Measurements from ENCODE around the gene PIK3R5. TPM values are rescaled to one million over a fixed set of nuclear protein-coding genes. Genes with fewer than 3 reads are reported as not detected.

PIK3R5 gene
- total and polyA plus RNA-seq, 4 donors, result 11.7 to 70.9 (median 35.0) TPM

DNA sequence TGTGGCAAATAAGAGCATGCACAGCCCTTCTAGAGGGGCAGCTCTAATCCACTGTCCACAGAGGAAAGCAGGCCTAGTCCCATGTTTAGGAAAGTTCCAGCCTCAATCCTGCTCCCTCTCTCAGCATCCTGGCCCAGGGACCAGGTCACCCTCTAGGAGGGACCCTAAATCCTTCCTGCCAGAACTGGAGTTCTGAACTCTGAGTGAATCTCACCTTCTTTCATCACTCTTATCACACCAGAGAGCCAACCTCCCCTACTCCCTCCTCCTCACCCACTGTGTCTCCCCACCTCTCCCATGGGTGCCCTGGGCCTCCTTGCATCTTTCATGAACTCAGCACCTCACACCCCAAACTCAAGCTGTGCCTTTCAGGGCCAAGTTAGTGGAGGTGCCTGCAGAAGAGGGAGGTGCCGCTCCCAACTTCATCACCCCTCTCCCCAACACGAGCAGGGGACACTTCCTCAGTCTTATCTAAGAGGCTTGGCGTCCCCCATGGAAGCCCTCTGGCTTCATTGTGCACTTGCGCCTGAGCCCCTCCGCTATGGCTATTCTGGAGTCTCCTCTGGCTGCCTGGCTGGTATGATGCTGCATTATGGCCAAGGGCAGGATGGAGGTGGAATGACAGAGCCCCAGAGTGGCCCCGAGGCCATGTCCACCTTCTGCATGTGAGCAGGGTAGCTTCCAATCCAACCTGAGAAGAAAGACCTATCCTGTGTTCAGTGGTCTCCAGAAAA, 129.7 kb downstream of the PIK3R5 start:
- H3K9ac ChIP-seq (ENCODE audit: insufficient read depth in 1 of 2, low read length in 2 of 2), result no peak overlapping the region
- no peaks in the 10 kb centered on the region for H3K9me3 ChIP-seq (ENCODE audit: control insufficient read depth in 4 of 4, insufficient read depth in 3 of 4, low read length in 3 of 4)
- DNase-seq (no peak), ATAC-seq (ENCODE audit: insufficient read depth, low FRiP score) (no peak)
- TF ChIP-seq, protein P1, sequence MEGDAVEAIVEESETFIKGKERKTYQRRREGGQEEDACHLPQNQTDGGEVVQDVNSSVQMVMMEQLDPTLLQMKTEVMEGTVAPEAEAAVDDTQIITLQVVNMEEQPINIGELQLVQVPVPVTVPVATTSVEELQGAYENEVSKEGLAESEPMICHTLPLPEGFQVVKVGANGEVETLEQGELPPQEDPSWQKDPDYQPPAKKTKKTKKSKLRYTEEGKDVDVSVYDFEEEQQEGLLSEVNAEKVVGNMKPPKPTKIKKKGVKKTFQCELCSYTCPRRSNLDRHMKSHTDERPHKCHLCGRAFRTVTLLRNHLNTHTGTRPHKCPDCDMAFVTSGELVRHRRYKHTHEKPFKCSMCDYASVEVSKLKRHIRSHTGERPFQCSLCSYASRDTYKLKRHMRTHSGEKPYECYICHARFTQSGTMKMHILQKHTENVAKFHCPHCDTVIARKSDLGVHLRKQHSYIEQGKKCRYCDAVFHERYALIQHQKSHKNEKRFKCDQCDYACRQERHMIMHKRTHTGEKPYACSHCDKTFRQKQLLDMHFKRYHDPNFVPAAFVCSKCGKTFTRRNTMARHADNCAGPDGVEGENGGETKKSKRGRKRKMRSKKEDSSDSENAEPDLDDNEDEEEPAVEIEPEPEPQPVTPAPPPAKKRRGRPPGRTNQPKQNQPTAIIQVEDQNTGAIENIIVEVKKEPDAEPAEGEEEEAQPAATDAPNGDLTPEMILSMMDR (IDR thresholded peaks at IDR 0.05; ENCODE audit: control extremely low read depth, extremely low read depth), result no peak
- no peak overlapping the region for H3K4me3 ChIP-seq
- H3K27me3 ChIP-seq (ENCODE audit: control insufficient read depth in 3 of 3, insufficient read depth in 3 of 3, low read length in 2 of 3), result peaks cover 3 to 11% (median 4%) of the 10 kb centered on the region in 3 donors
- no peaks in the 10 kb centered on the region for H3K4me1 ChIP-seq (ENCODE audit: control insufficient read depth in 5 of 5, insufficient read depth in 5 of 5, low read length in 5 of 5)
- H3K36me3 ChIP-seq (ENCODE audit: control insufficient read depth in 4 of 4, insufficient read depth in 4 of 4, low read length in 4 of 4), result no peaks in the 10 kb centered on the region
- WGBS, 2 donors, result 91 to 94% methylated on average over 6 of the region's 6 CpGs
- no peak overlapping the region for H3K27ac ChIP-seq (ENCODE audit: low read depth in 1 of 2, low read length in 1 of 2)

DNA sequence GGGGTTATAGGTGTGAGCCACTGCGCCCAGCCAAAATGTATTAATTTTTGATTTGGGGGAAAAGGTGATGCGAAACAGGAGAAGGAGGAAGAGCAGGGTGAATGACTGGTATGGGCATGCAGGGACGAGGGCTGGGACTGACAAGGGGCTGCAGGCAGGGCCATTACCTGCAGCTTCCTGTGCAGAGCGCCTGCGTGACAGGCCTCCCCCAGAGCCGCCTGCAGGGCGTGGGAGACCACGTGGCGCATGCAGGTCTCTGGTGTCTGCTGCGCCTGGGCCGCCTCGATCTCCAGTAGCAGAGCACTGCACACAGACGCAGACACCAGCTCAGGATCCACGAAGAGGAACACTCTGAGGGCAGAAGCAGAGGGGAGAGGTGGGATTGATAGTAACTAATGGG, 130.4 kb downstream of the PIK3R5 start:
- Histone ChIP-seq H3K36me3 (ENCODE audit: control insufficient read depth in 4 of 4, insufficient read depth in 4 of 4, low read length in 4 of 4) (no peaks in the 10 kb centered on the region), H3K4me1 (ENCODE audit: control insufficient read depth in 5 of 5, insufficient read depth in 5 of 5, low read length in 5 of 5) (no peaks in the 10 kb centered on the region), H3K27ac (ENCODE audit: low read depth in 1 of 2, low read length in 1 of 2) (no peak overlapping the region), H3K27me3 (ENCODE audit: control insufficient read depth in 3 of 3, insufficient read depth in 3 of 3, low read length in 2 of 3) (peaks cover 3 to 17% (median 4%) of the 10 kb centered on the region in 3 donors), H3K9me3 (ENCODE audit: control insufficient read depth in 4 of 4, insufficient read depth in 3 of 4, low read length in 3 of 4) (no peaks in the 10 kb centered on the region), H3K4me3 (no peak overlapping the region), H3K9ac (ENCODE audit: insufficient read depth in 1 of 2, low read length in 2 of 2) (no peak overlapping the region)
- ATAC-seq (ENCODE audit: insufficient read depth, low FRiP score), result no peak
- WGBS, 2 donors, result 93% methylated on average over 14 of the region's 14 CpGs
- no peak for DNase-seq
- TF ChIP-seq, protein P1 (IDR thresholded peaks at IDR 0.05; ENCODE audit: control extremely low read depth, extremely low read depth), result no peak

DNA sequence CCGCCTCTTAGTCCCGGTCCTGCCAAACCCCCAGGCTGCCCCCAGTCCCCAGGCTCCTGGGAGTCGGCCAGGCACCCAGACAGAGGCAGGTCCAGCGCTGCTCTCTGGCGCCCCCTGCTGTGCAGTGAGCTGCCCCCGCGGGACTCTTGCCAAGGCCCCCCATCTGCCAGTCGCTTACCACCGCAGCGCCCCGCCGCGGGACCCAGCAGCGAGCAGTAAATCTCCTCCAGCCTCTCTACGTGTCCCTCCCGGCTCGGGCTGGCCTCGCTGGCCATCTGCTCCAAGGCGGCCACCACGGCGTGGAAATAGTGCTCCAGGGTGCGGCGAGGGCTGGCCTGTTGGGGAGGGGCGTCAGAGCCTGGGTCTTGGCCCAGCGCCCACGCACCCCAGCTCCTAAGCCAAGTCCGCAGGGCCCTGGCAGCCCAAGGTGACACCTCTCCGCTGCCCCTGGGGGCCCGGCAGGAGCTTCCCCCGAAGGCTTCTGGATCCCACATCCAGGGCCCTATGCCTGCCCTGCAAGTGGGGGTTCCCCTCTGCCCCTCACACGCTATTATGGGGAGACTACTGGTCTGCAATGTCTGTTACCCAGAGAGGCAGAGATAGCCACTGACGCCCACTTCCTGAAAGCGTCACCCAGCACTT, 132.7 kb downstream of the PIK3R5 start:
- no peak overlapping the region for H3K9ac ChIP-seq (ENCODE audit: insufficient read depth in 1 of 2, low read length in 2 of 2)
- H3K36me3 ChIP-seq (ENCODE audit: control insufficient read depth in 4 of 4, insufficient read depth in 4 of 4, low read length in 4 of 4), result no peaks in the 10 kb centered on the region
- H3K4me3 ChIP-seq, result no peak overlapping the region
- H3K27ac ChIP-seq (ENCODE audit: low read depth in 1 of 2, low read length in 1 of 2), result no peak overlapping the region
- H3K4me1 ChIP-seq (ENCODE audit: control insufficient read depth in 5 of 5, insufficient read depth in 5 of 5, low read length in 5 of 5), result no peaks in the 10 kb centered on the region
- TF ChIP-seq, protein P1 (IDR thresholded peaks at IDR 0.05; ENCODE audit: control extremely low read depth, extremely low read depth), result no peak
- no peak for ATAC-seq (ENCODE audit: insufficient read depth, low FRiP score)
- 61 to 72% methylated on average over 24 to 33 of the region's 33 CpGs for WGBS, 2 donors
- peaks cover 0 to 3% (median 0%) of the 10 kb centered on the region in 4 donors for H3K9me3 ChIP-seq (ENCODE audit: control insufficient read depth in 4 of 4, insufficient read depth in 3 of 4, low read length in 3 of 4)
- peaks cover 3 to 26% (median 4%) of the 10 kb centered on the region in 3 donors for H3K27me3 ChIP-seq (ENCODE audit: control insufficient read depth in 3 of 3, insufficient read depth in 3 of 3, low read length in 2 of 3)
- DNase-seq, result no peak
